Spinal cord (tissue), 10 donors: Measurements from ENCODE around the gene PGP. TPM values are rescaled to one million over a fixed set of nuclear protein-coding genes. Genes with fewer than 3 reads are reported as not detected.

ENCODE experiments used
- DNase-seq, 6 donors: peaks; one replicate each; pipeline versions ENCODE4 v3.0.0 to v3.0.0-alpha.2; 2013 to 2015; ENCODE audit warnings: low spot score in 6 of 6, low read depth in 4 of 6
- H3K27ac ChIP-seq: one replicate; pipeline ENCODE4 v1.5.1; 2013; ENCODE audit warnings: low read depth, low read length, control low read depth
- H3K27me3 ChIP-seq: one replicate; pipeline ENCODE4 v1.6.1; 2013; ENCODE audit warnings: low read length; ENCODE audit not compliant: control insufficient read depth, insufficient read depth
- H3K36me3 ChIP-seq: one replicate; pipeline ENCODE4 v1.6.1; 2013; ENCODE audit warnings: low read length; ENCODE audit not compliant: control insufficient read depth, insufficient read depth
- H3K4me1 ChIP-seq: one replicate; pipeline ENCODE4 v1.6.1; 2013; ENCODE audit warnings: low read length; ENCODE audit not compliant: control insufficient read depth, insufficient read depth
- H3K4me3 ChIP-seq: one replicate; pipeline ENCODE4 v1.5.1; 2013; ENCODE audit warnings: low read depth, low read length, control low read depth
- H3K9me3 ChIP-seq: one replicate; pipeline ENCODE4 v1.6.1; 2013; ENCODE audit warnings: low read length; ENCODE audit not compliant: control insufficient read depth, insufficient read depth
- WGBS: methylation state at CpG from one replicate; pipeline ENCODE4 v1.1.5; 2013; ENCODE audit warnings: missing lambda C conversion rate; ENCODE audit not compliant: insufficient coverage; 5-methylcytosine and 5-hydroxymethylcytosine counted together
- polyA plus RNA-seq, 2 donors: library from polyadenylated mRNA; unstranded; fragments of 120-200 nt; gene quantifications; one replicate each; pipeline ENCODE4 v1.2.1, GENCODE V29; 2013; ENCODE audit not compliant: insufficient read length in 2 of 2
- total RNA-seq, 2 donors: library from RNA; depleted of rRNA in 1 of 2; stranded (reverse); fragments of 120-200 nt in 1 of 2; fragments of >200 nt in 1 of 2; gene quantifications; one replicate each; pipeline versions ENCODE4 v1.2.3 to v1.2.4, GENCODE V29; 2013 to 2014
- donor health status: healthy.

The PGP gene
- total and polyA plus RNA-seq, 4 donors = 15.9 to 35.7 (median 21.8) TPM

GRCh38 chr16:2233046-2233775, 18.6 kb upstream of the PGP start:
- Histone ChIP-seq H3K27ac (no peak overlapping the region), H3K9me3 (no peaks in the 10 kb centered on the region), H3K36me3 (peaks cover 99% of the 10 kb centered on the region), H3K4me3 (no peak overlapping the region), H3K4me1 (peaks cover 21% of the 10 kb centered on the region), H3K27me3 (peaks cover 15% of the 10 kb centered on the region)
- DNase-seq = no peak
- 92% methylated on average over 28 of the region's 28 CpGs for WGBS

GRCh38 chr16:2232094-2232990, 17.7 kb upstream of the PGP start:
- 92% methylated on average over 39 of the region's 41 CpGs for WGBS
- no peak overlapping the region for H3K27ac ChIP-seq
- no peak overlapping the region for H3K4me3 ChIP-seq
- H3K4me1 ChIP-seq = peaks cover 15% of the 10 kb centered on the region
- no peaks in the 10 kb centered on the region for H3K9me3 ChIP-seq
- DNase-seq = no peak
- peaks cover 15% of the 10 kb centered on the region for H3K27me3 ChIP-seq
- peaks cover 96% of the 10 kb centered on the region for H3K36me3 ChIP-seq

- no peak for DNase-seq
- WGBS = 92% methylated on average over 25 of the region's 29 CpGs
- no peaks in the 10 kb centered on the region for H3K9me3 ChIP-seq
- peaks cover 5% of the 10 kb centered on the region for H3K4me1 ChIP-seq
- H3K4me3 ChIP-seq = no peak overlapping the region
- H3K36me3 ChIP-seq = peaks cover 95% of the 10 kb centered on the region
- no peak overlapping the region for H3K27ac ChIP-seq
- H3K27me3 ChIP-seq = peaks cover 6% of the 10 kb centered on the region
Observed at GRCh38 chr16:2231016-2231931, 16.6 kb upstream of the PGP start.

GRCh38 chr16:2230376-2230775, 15.7 kb upstream of the PGP start:
- Histone ChIP-seq H3K27ac (no peak overlapping the region), H3K4me1 (no peaks in the 10 kb centered on the region), H3K36me3 (peaks cover 94% of the 10 kb centered on the region), H3K4me3 (no peak overlapping the region), H3K9me3 (no peaks in the 10 kb centered on the region), H3K27me3 (no peaks in the 10 kb centered on the region)
- DNase-seq = no peak
- WGBS = 90% methylated on average over 13 of the region's 13 CpGs

- peaks cover 6% of the 10 kb centered on the region for H3K4me1 ChIP-seq
- WGBS = 87% methylated on average over 21 of the region's 23 CpGs
- DNase-seq = no peak
- no peaks in the 10 kb centered on the region for H3K9me3 ChIP-seq
- H3K27ac ChIP-seq = no peak overlapping the region
- no peaks in the 10 kb centered on the region for H3K27me3 ChIP-seq
- H3K4me3 ChIP-seq = no peak overlapping the region
- peaks cover 88% of the 10 kb centered on the region for H3K36me3 ChIP-seq
Observed at GRCh38 chr16:2229632-2230250, 15.1 kb upstream of the PGP start.

- H3K27me3 ChIP-seq = no peaks in the 10 kb centered on the region
- no peak overlapping the region for H3K27ac ChIP-seq
- H3K9me3 ChIP-seq = no peaks in the 10 kb centered on the region
- no peak for DNase-seq
- H3K4me1 ChIP-seq = peaks cover 13% of the 10 kb centered on the region
- H3K36me3 ChIP-seq = peaks cover 85% of the 10 kb centered on the region
- H3K4me3 ChIP-seq = no peak overlapping the region
- 96% methylated on average over 10 of the region's 12 CpGs for WGBS
Observed at GRCh38 chr16:2229091-2229490, 14.5 kb upstream of the PGP start.

GRCh38 chr16:2228161-2228824, 13.7 kb upstream of the PGP start:
- 94% methylated on average over 24 of the region's 25 CpGs for WGBS
- H3K27me3 ChIP-seq = no peaks in the 10 kb centered on the region
- no peak overlapping the region for H3K4me3 ChIP-seq
- H3K36me3 ChIP-seq = peaks cover 77% of the 10 kb centered on the region
- no peak overlapping the region for H3K27ac ChIP-seq
- H3K4me1 ChIP-seq = peaks cover 16% of the 10 kb centered on the region
- no peak for DNase-seq
- H3K9me3 ChIP-seq = no peaks in the 10 kb centered on the region

- Histone ChIP-seq H3K9me3 (no peaks in the 10 kb centered on the region), H3K27me3 (no peaks in the 10 kb centered on the region), H3K27ac (no peak overlapping the region), H3K4me1 (peaks cover 22% of the 10 kb centered on the region), H3K36me3 (peaks cover 64% of the 10 kb centered on the region), H3K4me3 (no peak overlapping the region)
- DNase-seq = no peak
- WGBS = 84% methylated on average over 4 of the region's 6 CpGs
Observed at GRCh38 chr16:2226918-2227317, 12.3 kb upstream of the PGP start.
